AG09309 (cell line): Measurements from ENCODE around the gene LRRC70.

Source experiments
- DNase-seq: peaks from one replicate; pipeline ENCODE4 v3.0.0-alpha.2; 2010; ENCODE audit warnings: low read depth
- H3K4me3 ChIP-seq: 2 replicates; pipeline ENCODE4 v1.5.1; 2011; ENCODE audit warnings: mild to moderate bottlenecking, low read depth, low read length, moderate library complexity; ENCODE audit not compliant: control insufficient read depth
- TF ChIP-seq, protein P1 (sequence below): IDR thresholded peaks from 2 replicates; pipeline ENCODE4 v1.5.1; 2011; ENCODE audit warnings: mild to moderate bottlenecking, low read depth, low read length, inconsistent platforms; ENCODE audit not compliant: insufficient read depth, control insufficient read depth; ENCODE audit errors: missing control alignments

LRRC70 gene, protein sequence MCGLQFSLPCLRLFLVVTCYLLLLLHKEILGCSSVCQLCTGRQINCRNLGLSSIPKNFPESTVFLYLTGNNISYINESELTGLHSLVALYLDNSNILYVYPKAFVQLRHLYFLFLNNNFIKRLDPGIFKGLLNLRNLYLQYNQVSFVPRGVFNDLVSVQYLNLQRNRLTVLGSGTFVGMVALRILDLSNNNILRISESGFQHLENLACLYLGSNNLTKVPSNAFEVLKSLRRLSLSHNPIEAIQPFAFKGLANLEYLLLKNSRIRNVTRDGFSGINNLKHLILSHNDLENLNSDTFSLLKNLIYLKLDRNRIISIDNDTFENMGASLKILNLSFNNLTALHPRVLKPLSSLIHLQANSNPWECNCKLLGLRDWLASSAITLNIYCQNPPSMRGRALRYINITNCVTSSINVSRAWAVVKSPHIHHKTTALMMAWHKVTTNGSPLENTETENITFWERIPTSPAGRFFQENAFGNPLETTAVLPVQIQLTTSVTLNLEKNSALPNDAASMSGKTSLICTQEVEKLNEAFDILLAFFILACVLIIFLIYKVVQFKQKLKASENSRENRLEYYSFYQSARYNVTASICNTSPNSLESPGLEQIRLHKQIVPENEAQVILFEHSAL

DNA sequence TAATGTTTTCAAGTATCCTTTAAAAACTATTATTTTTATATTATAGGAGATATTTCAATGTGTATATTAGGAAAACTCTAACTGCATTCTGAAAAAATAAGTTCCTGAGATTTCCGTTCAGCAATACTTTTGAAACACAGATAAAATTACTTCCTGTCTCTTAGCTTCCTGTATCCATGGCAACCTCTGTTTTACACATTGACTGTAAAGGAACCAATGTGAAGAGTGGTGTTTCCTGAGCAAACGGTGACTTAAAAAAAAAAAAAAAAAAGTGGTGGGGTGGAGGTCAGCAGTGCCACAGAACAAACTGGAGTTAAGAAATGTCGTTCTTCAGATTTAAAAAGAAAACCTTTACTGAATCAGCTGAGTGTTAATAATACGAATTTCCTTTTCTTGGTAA lies at the start of gene LRRC70:
LRRC70 (plus strand) TSS at position 280 of the 400 bp plus-strand sequence. CDS start 620 bp downstream, outside the sequence.
- TF ChIP-seq, protein P1, sequence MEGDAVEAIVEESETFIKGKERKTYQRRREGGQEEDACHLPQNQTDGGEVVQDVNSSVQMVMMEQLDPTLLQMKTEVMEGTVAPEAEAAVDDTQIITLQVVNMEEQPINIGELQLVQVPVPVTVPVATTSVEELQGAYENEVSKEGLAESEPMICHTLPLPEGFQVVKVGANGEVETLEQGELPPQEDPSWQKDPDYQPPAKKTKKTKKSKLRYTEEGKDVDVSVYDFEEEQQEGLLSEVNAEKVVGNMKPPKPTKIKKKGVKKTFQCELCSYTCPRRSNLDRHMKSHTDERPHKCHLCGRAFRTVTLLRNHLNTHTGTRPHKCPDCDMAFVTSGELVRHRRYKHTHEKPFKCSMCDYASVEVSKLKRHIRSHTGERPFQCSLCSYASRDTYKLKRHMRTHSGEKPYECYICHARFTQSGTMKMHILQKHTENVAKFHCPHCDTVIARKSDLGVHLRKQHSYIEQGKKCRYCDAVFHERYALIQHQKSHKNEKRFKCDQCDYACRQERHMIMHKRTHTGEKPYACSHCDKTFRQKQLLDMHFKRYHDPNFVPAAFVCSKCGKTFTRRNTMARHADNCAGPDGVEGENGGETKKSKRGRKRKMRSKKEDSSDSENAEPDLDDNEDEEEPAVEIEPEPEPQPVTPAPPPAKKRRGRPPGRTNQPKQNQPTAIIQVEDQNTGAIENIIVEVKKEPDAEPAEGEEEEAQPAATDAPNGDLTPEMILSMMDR: no peak
- no peak for DNase-seq
- no peak within 1 kb of the TSS for H3K4me3 ChIP-seq

DNA sequence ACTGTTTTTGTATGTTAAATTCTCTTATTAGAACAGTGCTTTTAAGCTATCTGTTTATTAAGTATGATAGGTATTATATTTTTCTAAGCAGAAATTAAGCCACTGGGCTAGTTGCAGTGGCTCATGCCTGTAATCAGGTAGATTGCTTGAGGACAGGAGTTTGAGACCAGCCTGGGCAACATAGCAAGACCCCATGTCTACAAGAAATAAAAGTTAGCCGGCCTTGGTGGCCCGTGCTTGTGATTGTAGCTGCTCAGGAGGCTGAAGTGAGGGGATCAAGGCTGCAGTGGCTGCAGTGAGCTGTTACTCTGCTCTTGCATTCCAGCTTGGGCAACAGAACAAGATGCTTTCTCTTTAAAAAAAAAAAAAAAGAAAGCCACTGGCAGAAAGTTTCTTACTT lies 45.0 kb upstream of the LRRC70 start:
- TF ChIP-seq, protein P1: no peak
- DNase-seq: no peak
- no peak overlapping the region for H3K4me3 ChIP-seq

DNA sequence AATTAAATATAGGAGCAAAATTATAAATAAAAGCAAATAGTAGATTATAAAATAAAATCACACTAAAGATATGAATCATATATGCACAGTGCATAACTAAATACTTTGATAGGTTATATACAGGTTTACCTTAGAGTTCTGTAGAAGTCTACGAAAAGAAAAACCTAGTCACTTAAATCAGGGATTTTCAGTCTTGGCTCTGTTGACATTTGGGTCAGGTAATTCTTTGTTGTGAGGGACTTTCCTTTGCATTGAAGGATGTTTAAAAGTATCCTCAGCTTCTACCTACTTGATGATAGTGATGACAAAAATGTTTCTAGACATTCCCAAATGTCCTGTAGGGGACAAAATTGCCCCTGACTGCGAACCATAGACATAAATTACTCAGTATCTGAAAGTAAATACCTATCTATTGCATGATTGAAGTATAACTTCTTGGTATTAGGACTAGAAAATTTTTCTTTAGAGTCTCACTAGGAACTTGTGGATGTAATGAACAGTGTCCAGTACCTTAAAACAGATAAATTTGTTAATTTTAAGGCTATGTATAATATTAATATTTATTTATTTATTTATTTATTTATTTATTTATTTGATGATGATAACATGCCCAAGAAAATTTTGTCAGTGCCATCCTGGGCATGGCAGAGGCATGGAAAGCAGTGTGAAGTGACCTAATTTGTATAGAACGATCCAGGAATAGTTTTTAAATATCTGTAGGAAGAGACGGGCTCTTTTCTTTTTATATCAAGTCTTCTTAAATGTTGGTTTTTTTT lies 44.0 kb upstream of the LRRC70 start:
- H3K4me3 ChIP-seq: no peak overlapping the region
- no peak for DNase-seq
- TF ChIP-seq, protein P1: no peak

DNA sequence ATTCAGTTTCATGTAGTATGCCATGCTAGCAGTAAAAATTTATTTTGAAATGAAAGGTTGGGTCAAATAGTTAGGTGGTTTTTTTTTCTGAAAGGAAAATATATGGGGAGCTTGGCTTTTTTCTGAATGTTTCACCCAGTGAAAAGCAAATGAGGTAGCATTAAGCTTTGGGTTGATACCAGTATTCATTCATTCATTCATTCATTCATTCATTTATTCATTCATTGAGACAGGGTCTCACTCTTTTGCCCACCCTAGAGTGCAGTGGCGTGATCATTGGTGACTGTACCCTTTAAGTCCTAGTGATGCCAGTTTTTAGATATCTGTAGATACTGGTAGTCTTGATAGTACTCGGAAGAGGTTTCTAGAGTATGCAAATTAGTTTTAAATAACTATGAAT lies 42.4 kb upstream of the LRRC70 start:
- no peak for DNase-seq
- H3K4me3 ChIP-seq: no peak overlapping the region
- TF ChIP-seq, protein P1: no peak

DNA sequence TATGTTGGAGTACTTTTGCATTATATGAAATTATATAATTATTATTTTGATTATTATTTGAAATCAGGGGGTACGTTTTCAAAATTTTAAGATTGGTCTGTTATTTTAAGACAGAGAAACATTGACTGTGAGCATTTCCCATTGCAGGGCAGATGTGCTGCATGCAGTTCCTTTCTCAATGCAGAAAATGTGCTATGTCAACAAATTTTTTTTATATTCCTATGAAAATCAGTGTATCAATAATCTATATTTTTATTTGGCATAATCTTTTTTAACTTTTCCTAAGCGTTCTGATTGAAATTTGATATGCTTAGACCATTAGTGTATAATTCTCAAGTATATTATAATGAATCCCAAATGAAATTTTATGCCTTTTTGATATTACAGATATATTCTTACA lies 41.8 kb upstream of the LRRC70 start:
- no peak for DNase-seq
- TF ChIP-seq, protein P1: no peak
- no peak overlapping the region for H3K4me3 ChIP-seq
